MCF 10A (cell line): Measurements from ENCODE around the gene VSTM2B. TPM values are rescaled to one million over a fixed set of nuclear protein-coding genes. Genes with fewer than 3 reads are reported as not detected.

Experiments
- BruUV-seq: library from RNA; stranded (reverse); fragments of 400-500 nt; replicated peaks from 2 replicates; lab custom pipeline; 2021; lab: Mats Ljungman, UMichigan
- CTCF ChIA-PET: fragments of 300-600 bp; sonication (Branson Sonifier 250); formaldehyde crosslinking; extraction: SDS; loops from one replicate; lab custom pipeline; 2021; ENCODE audit warnings: antibody characterized with exemption, inconsistent platforms; lab: Yijun Ruan, JAX
- POLR2A ChIA-PET: fragments of 300-600, 350-650 bp; sonication (Branson Sonifier 250); formaldehyde crosslinking; extraction: SDS; loops from one replicate; lab custom pipeline; 2020; ENCODE audit warnings: antibody characterized with exemption, inconsistent platforms; lab: Yijun Ruan, JAX
- DNase-seq: peaks from one replicate; pipeline ENCODE4 v3.0.0-alpha.2; 2018; ENCODE audit not compliant: unreplicated experiment
- H3K27ac Mint-ChIP-seq: one replicate; pipeline ENCODE4 v1.8.0; 2022; ENCODE audit warnings: mild to moderate bottlenecking, low read depth, mixed read lengths; ENCODE audit not compliant: unreplicated experiment
- H3K27me3 Mint-ChIP-seq: one replicate; pipeline ENCODE4 v1.8.0; 2022; ENCODE audit warnings: mixed read lengths; ENCODE audit not compliant: insufficient read depth, unreplicated experiment
- H3K36me3 Mint-ChIP-seq: one replicate; pipeline ENCODE4 v1.8.0; 2022; ENCODE audit warnings: mild to moderate bottlenecking, moderate library complexity, mixed read lengths; ENCODE audit not compliant: insufficient read depth, unreplicated experiment
- H3K4me1 Mint-ChIP-seq: one replicate; pipeline ENCODE4 v1.8.0; 2022; ENCODE audit warnings: mixed read lengths; ENCODE audit not compliant: insufficient read depth, unreplicated experiment
- H3K4me3 Mint-ChIP-seq: one replicate; pipeline ENCODE4 v1.8.0; 2022; ENCODE audit warnings: mild to moderate bottlenecking, moderate library complexity, mixed read lengths; ENCODE audit not compliant: unreplicated experiment
- H3K9me3 Mint-ChIP-seq: one replicate; pipeline ENCODE4 v1.8.0; 2022; ENCODE audit warnings: mixed read lengths; ENCODE audit not compliant: unreplicated experiment
- CTCF ChIP-seq: fragments of 200-600 bp; IDR thresholded peaks from one replicate; pipeline ENCODE4 v1.8.0; 2022; ENCODE audit warnings: antibody characterized with exemption, mild to moderate bottlenecking; ENCODE audit not compliant: unreplicated experiment
- intact Hi-C: fragments of 100-400 bp; cut with micrococcal nuclease; formaldehyde crosslinking; loops from 2 replicates; pipeline ENCODE4 v1.14.1; 2022
- total RNA-seq: library from RNA; stranded (reverse); gene quantifications from 2 replicates; pipeline ENCODE4 v1.2.3, GENCODE V29; 2022

Gene VSTM2B
- total RNA-seq, 1 experiment from 2014 or later, result not detected

GRCh38 chr19:29590278-29590677, 64.5 kb downstream of the VSTM2B start:
- peaks cover 11% of the 10 kb centered on the region for H3K27me3 Mint-ChIP-seq

GRCh38 chr19:29591670-29592069, 65.9 kb downstream of the VSTM2B start:
- TF ChIP-seq CTCF, result no peak
- ChIA-PET CTCF (no interaction called here), POLR2A (no interaction called here)
- Mint-ChIP-seq H3K27ac (no peak overlapping the region), H3K4me1 (no peaks in the 10 kb centered on the region), H3K36me3 (peaks cover 5% of the 10 kb centered on the region), H3K4me3 (no peak overlapping the region), H3K27me3 (peaks cover 13% of the 10 kb centered on the region), H3K9me3 (peaks cover 7% of the 10 kb centered on the region)
- DNase-seq, result no peak
- intact Hi-C loops, result no loop called here
- no TSS peak for BruUV-seq

More at GRCh38 chr19:29590278-29590677, 64.5 kb downstream of the VSTM2B start:
- no peak for TF ChIP-seq CTCF
- H3K9me3 Mint-ChIP-seq, result peaks cover 7% of the 10 kb centered on the region
- H3K4me1 Mint-ChIP-seq, result no peaks in the 10 kb centered on the region
- DNase-seq, result no peak
- BruUV-seq, result no TSS peak
- intact Hi-C loops, result no loop called here
- H3K36me3 Mint-ChIP-seq, result peaks cover 5% of the 10 kb centered on the region
- H3K27ac Mint-ChIP-seq, result no peak overlapping the region
- ChIA-PET POLR2A (no interaction called here), CTCF (interaction anchor here (0.5 kb wide), 1 partner anchor 967 kb away, joined by 3 read pairs; no protein-coding TSS in a partner anchor)
- H3K4me3 Mint-ChIP-seq, result no peak overlapping the region

GRCh38 chr19:29593869-29594268, 68.1 kb downstream of the VSTM2B start:
- TF ChIP-seq CTCF, result no peak
- peaks cover 7% of the 10 kb centered on the region for H3K9me3 Mint-ChIP-seq
- ChIA-PET POLR2A (no interaction called here), CTCF (no interaction called here)
- H3K4me3 Mint-ChIP-seq, result no peak overlapping the region
- no peak for DNase-seq
- no peaks in the 10 kb centered on the region for H3K4me1 Mint-ChIP-seq
- H3K27me3 Mint-ChIP-seq, result peaks cover 34% of the 10 kb centered on the region
- no TSS peak for BruUV-seq
- intact Hi-C loops, result no loop called here
- H3K27ac Mint-ChIP-seq, result no peak overlapping the region
- peaks cover 5% of the 10 kb centered on the region for H3K36me3 Mint-ChIP-seq

GRCh38 chr19:29596080-29596727, 70.4 kb downstream of the VSTM2B start:
- H3K27ac Mint-ChIP-seq, result no peak overlapping the region
- DNase-seq, result no peak
- ChIA-PET POLR2A (interaction anchor here (1.4 kb wide), 1 partner anchor 10 kb away, joined by 5 read pairs; the partner anchor contains the start of gene POP4), CTCF (interaction anchor here (0.5 to 1.9 kb wide), 6 partner anchors 9 to 1688 kb away, joined by 3 to 13 read pairs (median 5); no protein-coding TSS in a partner anchor)
- no peak overlapping the region for H3K4me3 Mint-ChIP-seq
- H3K4me1 Mint-ChIP-seq, result no peaks in the 10 kb centered on the region
- H3K27me3 Mint-ChIP-seq, result peaks cover 29% of the 10 kb centered on the region
- H3K9me3 Mint-ChIP-seq, result no peaks in the 10 kb centered on the region
- intact Hi-C loops, result no loop called here
- BruUV-seq, result no TSS peak
- TF ChIP-seq CTCF, result no peak
- H3K36me3 Mint-ChIP-seq, result peaks cover 5% of the 10 kb centered on the region
